ENCODE data around the gene SIGLEC15. TPM values are rescaled to one million over a fixed set of nuclear protein-coding genes. Genes with fewer than 3 reads are reported as not detected.

Gene SIGLEC15
- total RNA-seq, 4 donors from 2014 or later: not detected

- no peak for ATAC-seq
Measured at GRCh38 chr18:45787346-45787745, 38.1 kb upstream of the SIGLEC15 start.

GRCh38 chr18:45788861-45789260 lies 36.6 kb upstream of the SIGLEC15 start:
- intact Hi-C loops (cut with DNase I; ENCODE audit: low total_unique reads) (no loop called here), in situ Hi-C loops (cut with MboI; ENCODE audit: low sequenced_read_pairs in 4 of 4) (no loop called here)
- no peak for TF ChIP-seq CTCF (IDR thresholded peaks at IDR 0.05 in 4 of 5, conservative IDR thresholded peaks at IDR 0.05 in 1 of 5)
- TF ChIP-seq POLR2A (IDR thresholded peaks at IDR 0.05): no peak
- H3K9me3 ChIP-seq: no peaks in the 10 kb centered on the region
- H3K27ac ChIP-seq: no peak overlapping the region
- ATAC-seq (no peak), DNase-seq (no peak)
- no peak overlapping the region for H3K4me3 ChIP-seq
- no peaks in the 10 kb centered on the region for H3K36me3 ChIP-seq
- no peaks in the 10 kb centered on the region for H3K27me3 ChIP-seq
- no peaks in the 10 kb centered on the region for H3K4me1 ChIP-seq

More at GRCh38 chr18:45787346-45787745, 38.1 kb upstream of the SIGLEC15 start:
- Histone ChIP-seq H3K4me3 (no peak overlapping the region), H3K4me1 (no peaks in the 10 kb centered on the region), H3K27ac (no peak overlapping the region), H3K9me3 (no peaks in the 10 kb centered on the region), H3K27me3 (no peaks in the 10 kb centered on the region), H3K36me3 (no peaks in the 10 kb centered on the region)
- no peak for DNase-seq
- TF ChIP-seq POLR2A (IDR thresholded peaks at IDR 0.05) (no peak), CTCF (IDR thresholded peaks at IDR 0.05 in 4 of 5, conservative IDR thresholded peaks at IDR 0.05 in 1 of 5) (no peak)
- intact Hi-C loops (cut with DNase I; ENCODE audit: low total_unique reads) (no loop called here), in situ Hi-C loops (cut with MboI; ENCODE audit: low sequenced_read_pairs in 4 of 4) (no loop called here)

GRCh38 chr18:45792506-45793263 lies 32.8 kb upstream of the SIGLEC15 start:
- no peaks in the 10 kb centered on the region for H3K4me1 ChIP-seq
- no peak for TF ChIP-seq POLR2A (IDR thresholded peaks at IDR 0.05)
- no peak for TF ChIP-seq CTCF (IDR thresholded peaks at IDR 0.05 in 4 of 5, conservative IDR thresholded peaks at IDR 0.05 in 1 of 5)
- no peak overlapping the region for H3K27ac ChIP-seq
- intact Hi-C loops (cut with DNase I; ENCODE audit: low total_unique reads) (no loop called here), in situ Hi-C loops (cut with MboI; ENCODE audit: low sequenced_read_pairs in 4 of 4) (no loop called here)
- H3K36me3 ChIP-seq: no peaks in the 10 kb centered on the region
- H3K27me3 ChIP-seq: no peaks in the 10 kb centered on the region
- no peaks in the 10 kb centered on the region for H3K9me3 ChIP-seq
- ATAC-seq (no peak), DNase-seq (no peak)
- H3K4me3 ChIP-seq: no peak overlapping the region

GRCh38 chr18:45793264-45793965 lies 32.1 kb upstream of the SIGLEC15 start:
- no peak for ATAC-seq
- Histone ChIP-seq H3K4me3 (no peak overlapping the region), H3K27ac (no peak overlapping the region), H3K4me1 (no peaks in the 10 kb centered on the region), H3K27me3 (no peaks in the 10 kb centered on the region), H3K36me3 (no peaks in the 10 kb centered on the region), H3K9me3 (no peaks in the 10 kb centered on the region)
- in situ Hi-C loops (cut with MboI; ENCODE audit: low sequenced_read_pairs in 4 of 4): no loop called here
- intact Hi-C loops (cut with DNase I; ENCODE audit: low total_unique reads): no loop called here
- no peak for DNase-seq
- TF ChIP-seq CTCF (IDR thresholded peaks at IDR 0.05 in 4 of 5, conservative IDR thresholded peaks at IDR 0.05 in 1 of 5): no peak
- no peak for TF ChIP-seq POLR2A (IDR thresholded peaks at IDR 0.05)
